ENCODE data around the gene HSDL1.

- TF ChIP-seq CTCF (IDR thresholded peaks at IDR 0.05; ENCODE audit: low read depth, low read length): no peak
- no peak for TF ChIP-seq EZH2phosphoT487 (IDR thresholded peaks at IDR 0.05; ENCODE audit: low read depth)
Observed at GRCh38 chr16:84176192-84177053, 31.4 kb upstream of the HSDL1 start.
